ENCODE measurements around the gene INPP5D. TPM values are rescaled to one million over a fixed set of nuclear protein-coding genes. Genes with fewer than 3 reads are reported as not detected.
"Not testable (repeated sequence)": the region's sequence is repeated elsewhere in the genome, so short reads cannot be mapped to it uniquely, and the experiment has no call there.

The INPP5D gene
- total RNA-seq, 1 donor from 2014 or later: 43.4 TPM

DNA sequence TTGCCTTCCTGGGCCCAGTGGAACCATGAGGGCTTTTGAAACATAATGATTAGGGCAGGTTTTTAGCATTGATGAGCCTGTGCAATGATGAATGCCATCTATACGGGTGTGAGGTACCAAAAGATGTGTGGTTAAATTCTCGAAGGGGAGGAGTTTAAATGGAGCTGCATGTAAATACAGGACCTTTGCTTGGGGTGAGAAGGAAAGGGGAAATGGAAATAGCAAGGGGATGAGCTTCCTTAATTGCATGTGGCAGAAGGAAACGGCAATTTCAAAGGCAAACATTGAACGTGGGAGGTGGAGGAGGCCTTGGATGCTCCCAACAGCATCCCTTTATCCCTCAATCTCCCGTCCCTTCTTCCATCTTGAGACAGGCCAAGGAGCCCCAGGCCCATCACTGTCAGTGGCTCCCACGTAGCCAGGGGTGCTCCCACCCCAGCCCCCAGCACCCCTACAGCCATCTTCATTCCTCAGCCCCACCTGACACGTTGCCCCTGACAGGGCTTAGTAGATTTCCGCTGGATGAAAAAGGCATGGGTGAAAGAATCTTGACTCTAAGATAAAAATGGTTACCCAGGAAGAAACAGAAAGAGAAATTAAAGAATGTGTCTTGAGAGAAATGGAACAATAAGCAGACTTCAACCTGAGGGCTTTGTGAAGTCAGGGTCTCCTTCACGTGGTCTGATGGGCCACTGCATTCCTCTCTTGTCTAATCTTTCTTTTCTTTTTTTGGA is 32.5 kb downstream of the INPP5D start:
- DNase-seq (ENCODE audit: low spot score): no peak

DNA sequence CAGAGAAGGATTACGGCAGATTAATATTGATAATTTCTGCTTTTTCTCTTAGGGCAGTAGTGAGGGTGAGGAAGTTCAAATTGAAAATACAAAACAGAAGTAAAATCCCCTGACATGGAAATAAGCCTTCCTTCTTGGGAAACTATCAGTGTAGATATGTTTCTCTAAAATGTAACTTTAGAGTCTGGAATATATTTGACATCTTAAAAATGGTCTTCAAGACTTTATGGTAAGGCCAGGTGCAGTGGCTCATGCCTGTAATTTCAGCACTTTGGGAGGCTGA is 33.0 kb downstream of the INPP5D start:
- no peak for DNase-seq (ENCODE audit: low spot score)

DNA sequence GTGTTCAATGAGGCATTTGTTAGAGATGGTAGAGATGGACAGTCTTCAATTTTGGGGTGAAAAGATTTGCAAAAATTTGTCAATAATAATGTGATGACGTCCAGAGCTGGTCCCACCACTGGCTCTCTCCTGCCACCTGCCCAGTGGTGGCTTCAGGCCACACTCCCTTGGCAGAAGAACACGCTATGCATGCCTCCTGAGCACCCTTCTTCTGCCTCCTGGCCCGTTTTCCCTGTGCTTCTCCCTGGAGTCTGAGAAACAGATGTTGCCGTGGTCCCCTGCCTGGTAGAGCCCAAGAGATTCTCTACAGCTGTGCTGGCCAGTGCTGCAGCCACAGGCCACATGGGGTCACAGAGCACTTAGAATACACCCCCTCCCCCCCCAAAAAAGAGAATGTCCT is 33.6 kb downstream of the INPP5D start:
- no peak for DNase-seq (ENCODE audit: low spot score)

DNA sequence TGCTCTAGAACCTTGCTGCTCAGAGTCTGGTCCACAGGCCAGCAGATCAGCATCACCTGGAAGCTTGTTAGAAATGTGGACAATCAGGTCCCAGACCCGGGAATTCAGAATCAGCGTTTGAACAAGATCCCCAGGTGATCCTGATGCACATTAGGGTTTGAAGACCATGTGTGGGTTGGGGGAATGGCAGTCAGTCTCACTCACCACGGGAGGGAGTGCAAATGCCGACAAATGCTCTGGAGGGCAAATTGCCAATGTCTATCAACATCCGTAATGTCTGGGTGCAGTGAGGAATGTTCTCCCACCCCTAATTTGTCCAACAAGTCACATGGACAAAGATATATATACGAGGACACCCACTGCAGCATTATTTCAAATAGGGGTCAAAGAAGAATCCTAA is 34.5 kb downstream of the INPP5D start:
- DNase-seq (ENCODE audit: low spot score): no peak

DNA sequence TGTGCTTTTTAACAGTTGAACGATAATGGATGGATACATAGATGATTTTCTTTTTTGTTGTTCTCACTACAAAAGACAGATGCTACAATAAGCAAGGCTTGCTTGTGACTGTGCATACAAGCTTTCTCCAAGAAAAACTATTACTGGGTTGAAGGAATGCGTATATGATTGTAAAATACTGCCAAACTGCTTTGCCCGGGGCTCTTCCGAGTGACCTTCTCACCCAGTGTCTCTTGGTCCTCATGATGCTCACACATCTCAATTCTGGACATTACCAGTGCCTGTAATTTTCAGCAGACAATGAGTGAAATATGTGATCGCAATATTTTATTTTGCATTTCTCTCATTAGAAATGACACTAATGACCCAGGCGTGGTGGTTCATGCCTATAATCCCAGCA is 35.9 kb downstream of the INPP5D start:
- DNase-seq (ENCODE audit: low spot score): no peak

DNA sequence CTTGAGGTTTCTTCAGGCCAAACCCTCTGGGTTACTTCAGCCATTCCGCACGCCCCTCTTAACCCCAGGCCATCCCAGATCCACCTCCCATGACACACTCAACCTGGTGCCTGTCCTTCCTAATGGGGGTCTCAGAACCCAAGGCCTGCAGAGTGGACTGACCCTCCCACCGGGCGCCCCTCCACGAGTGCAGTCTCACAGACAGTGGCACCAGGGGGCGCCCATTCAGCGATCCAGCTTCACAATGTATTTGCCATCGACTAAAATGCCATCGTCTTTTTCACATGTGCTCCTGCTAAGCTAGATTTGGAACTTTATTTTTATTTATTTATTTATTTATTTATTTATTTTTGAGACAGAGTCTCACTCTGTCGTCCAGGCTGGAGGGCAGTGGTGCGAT is 38.5 kb downstream of the INPP5D start:
- DNase-seq (ENCODE audit: low spot score): no peak

DNA sequence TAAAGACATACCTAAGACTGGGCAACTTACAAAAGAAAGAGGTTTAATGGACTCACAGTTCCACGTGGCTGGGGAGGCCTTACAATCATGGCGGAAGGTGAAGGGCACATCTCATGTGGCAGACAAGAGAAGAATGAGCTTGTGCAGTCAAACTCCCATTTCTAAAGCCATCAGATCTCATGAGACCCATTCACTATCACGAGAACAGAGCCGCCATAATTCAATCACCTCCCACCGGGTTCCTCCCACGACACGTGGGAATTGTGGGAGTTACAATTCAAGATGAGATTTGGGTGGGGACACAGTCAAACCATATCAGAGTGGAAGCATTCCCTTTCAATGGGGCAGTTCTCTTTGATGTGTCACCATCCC is 39.7 kb downstream of the INPP5D start:
- not testable (repeated sequence) for DNase-seq (ENCODE audit: low spot score)

DNA sequence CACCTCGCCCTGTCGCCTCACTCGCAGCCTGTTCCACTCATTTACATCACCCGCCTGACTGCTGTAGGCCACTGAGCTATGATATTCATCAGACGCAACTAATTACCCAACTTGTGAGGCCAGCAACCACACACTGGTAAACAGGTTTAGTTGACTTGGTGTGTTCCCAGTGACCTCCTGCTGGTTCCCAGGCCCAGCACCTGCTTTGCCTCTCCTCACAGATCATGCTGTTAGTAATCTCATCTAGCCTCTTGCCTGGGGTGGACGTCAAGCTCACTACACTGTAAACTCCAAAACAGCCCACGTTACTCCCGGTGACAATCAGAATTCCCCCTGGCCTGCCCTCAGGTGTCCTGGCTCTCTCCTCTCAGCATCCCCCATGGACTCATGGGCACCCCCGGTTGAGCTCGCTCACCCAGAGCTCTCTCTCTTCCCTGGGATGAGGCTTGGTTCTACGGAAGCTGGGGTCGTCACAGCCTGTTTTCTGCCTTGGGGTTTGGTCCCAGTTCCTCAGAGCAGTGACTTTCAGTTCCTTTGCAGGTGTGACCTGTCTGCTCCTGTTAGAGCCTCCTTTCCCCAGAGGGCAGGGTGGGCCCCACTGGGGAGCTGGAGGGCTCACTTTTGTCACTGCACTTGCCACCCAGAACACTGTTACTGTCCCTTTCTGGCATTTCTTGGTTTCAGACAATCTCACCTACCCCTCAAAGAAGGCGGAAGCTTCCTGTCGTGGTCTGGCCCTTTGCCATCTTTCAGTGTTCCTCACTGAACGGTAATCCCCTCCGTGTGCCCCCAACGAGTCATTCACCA is 40.3 kb downstream of the INPP5D start:
- DNase-seq (ENCODE audit: low spot score): no peak

DNA sequence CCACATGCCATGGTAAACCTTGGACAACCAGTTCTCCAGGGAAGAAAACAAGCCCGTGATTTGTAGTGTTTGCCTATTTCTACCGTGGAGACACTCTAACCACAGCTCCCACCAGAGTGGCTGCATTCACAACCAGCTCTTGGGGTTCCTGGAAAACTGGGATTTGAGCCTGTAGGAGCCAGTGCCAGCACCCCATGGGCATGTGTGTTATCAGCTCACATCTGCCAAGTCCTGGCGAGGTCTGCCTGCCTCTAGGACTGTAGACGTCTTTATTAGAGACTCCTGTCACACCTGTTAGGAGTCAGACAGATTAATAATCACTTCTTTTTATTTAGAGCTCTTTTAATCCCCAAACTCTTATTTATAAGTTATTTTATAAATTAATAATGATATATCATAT is 41.0 kb downstream of the INPP5D start:
- no peak for DNase-seq (ENCODE audit: low spot score)

DNA sequence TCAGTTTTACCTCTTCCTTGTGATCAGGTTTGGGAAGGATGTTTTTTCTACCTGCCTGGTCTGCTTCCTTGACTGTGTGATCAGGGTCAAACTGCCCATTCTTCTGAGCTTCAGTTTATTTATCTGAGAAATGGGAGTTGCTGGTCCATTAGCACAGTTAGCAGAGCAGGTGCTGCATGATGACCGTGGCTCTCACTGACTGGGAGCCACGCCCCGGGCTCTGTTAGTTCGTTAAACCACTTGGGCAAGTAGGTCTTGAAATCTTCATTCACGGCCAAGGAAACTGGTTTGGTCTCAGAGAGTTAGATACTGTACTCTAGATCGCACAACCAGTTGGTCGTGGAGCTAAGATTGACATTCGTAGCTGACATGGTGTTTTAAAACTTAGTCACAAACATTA is 41.7 kb downstream of the INPP5D start:
- no peak for DNase-seq (ENCODE audit: low spot score)

DNA sequence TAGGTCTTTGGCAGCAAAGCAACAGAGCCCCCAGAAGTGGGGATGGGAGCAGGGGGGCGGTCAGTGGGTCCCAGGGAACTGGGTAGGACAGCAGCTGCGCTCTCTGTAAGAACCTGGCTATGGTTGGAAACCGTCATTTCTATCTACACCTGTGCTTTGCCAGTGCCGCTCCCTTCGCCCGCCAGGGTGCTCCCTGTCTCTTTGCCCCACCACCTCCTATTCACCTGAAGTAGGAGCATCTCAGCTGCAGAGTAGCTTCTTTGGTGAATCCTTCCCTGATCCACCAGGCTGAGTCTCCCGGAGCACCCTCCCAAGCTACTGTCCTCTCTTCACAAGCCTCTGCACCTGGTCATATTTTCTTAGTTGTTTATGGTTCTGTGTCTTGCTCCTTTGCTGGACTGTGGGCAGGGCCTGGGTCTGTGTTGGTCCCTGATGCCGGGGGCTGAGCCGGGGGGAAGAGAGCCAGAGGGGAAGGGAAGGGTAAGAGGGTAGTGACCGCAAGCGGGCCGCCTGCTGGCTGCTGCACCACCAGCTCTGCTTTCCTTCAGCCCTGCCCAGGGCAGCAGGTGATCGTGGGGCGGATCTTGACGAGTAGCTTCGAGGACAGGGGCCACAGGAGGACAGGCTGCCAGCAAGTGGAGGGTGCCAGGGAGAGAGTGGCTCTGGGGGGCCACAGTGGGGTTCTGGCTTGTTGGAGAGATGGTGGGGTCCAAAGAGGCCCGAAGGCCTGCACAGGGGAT is 45.2 kb downstream of the INPP5D start:
- DNase-seq (ENCODE audit: low spot score): no peak

DNA sequence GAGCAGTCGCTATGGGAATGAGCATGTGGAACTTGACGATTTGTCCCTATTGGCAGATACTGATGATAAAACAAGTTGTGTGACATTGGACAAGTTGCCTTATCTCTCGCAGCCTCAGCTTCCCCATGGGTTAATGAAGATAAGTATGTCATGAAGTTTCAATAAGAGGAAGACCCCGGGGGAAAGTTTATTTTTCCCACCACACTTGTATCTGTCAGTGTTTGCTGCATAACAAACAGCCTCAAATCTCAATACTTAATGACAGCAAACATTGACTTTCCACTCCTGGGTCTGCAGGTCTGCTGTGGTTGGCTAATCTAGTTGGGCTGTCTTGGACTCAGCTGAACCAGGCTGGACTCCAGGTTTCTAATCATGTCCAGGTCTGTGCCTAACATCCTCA is 45.8 kb downstream of the INPP5D start:
- no peak for DNase-seq (ENCODE audit: low spot score)

DNA sequence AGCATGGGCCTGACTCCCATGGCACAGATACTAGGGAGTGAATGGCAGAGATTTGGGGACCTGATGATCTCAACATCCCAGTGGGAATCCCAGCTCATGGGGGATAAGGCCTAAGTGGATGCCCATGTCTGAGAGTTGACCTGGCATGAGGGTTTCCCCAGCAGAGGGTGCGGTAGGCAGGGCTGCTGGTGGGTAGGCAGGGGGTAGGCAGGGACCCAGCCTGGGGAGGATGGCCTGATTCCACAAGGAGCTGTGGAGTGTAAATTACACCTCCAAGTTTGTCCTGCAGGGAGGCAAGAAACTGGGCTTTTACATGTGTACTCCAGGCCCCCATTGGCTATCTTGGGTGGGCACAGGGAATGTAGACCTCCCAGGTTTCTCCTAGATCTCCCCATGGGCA is 46.9 kb downstream of the INPP5D start:
- no peak for DNase-seq (ENCODE audit: low spot score)

DNA sequence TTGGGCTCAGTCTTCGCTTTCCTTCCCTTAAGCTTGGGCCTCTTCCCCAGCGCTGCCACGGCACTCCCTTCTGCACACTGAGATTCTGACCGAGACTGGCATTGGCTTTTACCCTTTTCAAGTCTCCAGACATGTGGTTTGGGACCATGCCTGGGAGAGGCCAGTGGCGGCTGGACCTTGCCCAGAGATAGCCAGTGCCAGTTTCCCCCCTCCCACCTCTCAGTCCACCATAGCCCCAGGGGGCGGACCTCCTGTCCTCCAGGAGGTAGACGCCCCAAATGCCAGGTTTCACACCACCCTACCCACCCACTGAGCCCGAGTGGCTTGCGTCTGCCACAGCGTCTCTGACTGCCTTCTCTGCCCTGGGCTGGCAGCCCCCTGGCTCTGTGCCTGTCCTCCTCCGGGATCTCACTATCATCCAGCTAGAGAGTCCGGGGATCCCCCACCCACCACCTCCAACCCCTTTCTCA is 47.7 kb downstream of the INPP5D start:
- no peak for DNase-seq (ENCODE audit: low spot score)

DNA sequence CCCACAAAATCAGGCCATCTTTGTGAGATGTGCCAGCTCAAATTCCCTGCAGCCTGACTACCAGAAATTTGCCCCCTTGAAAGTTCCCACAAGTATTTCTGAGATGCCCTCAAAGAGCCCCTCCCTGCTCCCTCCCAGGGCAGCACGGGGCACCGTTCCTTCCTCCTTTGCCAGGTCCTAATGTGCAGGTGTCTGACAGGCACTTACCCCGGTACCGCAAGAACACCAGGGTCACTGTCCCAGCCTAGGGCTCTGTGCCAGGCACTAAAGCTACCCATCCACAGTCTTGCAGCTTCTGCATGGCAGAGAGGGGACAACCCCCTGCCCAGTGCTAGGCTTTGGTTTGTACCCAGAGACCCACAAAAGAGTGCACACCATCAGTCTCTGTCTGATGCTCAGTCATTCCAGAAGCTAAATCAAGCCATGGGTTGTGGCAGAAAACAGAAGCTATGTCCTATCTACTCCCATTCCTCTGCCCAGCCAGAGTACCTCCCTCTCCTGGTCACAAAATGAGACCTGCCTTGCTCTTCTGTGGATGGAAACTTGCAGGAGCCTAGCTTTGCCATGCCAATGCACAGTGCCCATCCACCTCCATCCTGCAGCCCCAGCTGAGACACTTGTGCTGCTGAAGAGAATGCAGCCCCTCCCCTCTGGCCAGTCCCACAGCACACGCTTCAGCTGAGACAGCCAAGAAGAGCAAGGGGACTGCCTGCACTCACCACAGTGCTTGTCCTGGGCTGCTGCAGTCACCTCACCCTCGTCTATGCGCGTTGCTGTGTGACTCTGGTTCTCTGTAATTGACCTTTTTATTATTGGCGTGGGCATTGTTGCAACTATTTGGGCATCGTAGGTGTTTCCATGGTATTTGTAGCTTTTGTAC is 48.7 kb downstream of the INPP5D start:
- DNase-seq (ENCODE audit: low spot score): no peak

DNA sequence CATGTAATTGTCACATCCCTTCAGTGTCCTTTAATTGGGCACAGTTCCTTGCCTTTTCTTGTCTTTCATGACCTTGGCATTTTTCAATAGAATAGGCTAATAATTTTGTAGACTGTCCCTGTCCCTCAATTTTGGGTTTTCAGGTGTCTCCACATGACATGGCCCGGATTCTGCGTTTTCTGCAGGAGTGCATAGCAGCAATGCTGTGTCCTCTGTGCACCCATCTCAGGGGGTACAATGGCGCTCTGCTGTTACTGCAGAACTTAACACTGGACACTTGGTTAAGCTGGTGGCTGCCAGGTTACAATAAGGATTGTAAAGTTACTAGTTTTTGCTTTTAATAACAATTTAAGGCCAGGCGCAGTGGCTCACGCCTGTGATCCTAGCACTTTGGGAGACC is 51.3 kb downstream of the INPP5D start:
- no peak for DNase-seq (ENCODE audit: low spot score)

DNA sequence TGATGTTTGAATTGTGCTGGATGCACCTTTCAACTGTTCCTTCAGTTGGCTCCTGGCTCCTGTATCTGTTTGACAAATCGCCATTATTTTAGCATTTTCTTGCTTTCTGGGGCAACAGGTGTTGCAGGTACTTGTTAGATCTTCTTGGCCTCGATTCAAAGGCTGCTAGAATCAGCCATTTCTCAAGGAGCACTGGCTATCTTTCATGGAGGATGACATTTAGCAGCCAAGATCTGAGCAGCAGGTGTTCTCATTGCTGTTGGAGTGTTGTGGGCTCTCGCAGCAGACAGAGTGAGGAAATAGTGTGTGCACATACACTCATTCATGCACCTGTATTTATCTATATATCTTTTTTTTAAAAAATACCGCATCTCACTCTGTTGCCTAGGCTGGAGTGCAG is 52.2 kb downstream of the INPP5D start:
- DNase-seq (ENCODE audit: low spot score): no peak

DNA sequence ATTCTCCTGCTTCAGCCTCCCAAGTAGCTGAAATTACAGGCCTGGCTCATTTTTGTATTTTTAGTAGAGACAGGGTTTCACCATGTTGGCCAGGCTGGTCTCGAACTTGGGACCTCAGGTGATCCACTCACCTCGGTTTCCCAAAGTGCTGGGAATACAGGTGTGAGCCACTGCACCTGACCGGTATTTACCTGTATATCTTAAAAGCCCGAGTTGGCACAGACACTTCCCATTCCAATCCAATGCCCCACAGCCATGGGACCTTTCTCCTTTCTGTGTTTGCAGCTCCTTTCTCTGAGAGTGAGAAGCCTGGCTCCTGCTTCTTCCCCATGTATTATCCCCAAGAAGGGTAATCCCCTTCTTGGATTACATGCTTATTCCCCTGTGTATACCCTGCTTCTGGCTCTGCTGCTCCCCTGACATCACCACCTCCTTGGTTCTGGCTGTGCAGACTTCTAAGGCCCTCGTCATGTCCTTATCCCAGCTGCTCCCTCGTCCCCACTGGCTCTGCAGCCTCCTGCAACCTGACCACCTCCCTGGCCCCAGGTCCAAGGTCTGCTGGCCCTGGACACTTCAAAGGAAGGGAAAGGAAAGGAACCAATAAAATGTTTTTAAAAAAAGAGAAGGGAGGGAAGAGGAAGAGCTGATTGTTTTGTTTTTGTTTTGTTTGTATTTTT is 52.8 kb downstream of the INPP5D start:
- DNase-seq (ENCODE audit: low spot score): no peak

DNA sequence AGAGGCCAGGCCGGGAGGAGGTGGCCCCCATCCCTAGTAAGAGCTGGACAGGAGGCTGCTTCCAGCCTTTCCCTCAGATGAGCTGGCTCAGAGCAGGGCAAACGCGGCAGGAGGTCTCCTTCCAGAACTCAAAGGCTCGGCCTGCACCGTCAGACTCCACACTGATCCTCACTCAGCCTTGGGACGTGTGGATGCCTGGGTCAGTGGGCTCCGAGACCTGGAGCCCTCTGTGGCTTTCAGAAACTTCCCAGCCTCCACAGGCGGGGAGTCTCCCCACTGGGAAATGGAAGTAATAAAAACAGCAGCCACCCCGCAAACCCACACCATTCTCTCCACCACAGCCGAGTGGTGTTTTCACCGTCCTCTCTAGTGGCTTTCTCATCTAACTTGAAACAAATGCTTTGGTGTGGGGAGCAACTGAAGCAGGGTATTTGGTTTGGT is 54.3 kb downstream of the INPP5D start:
- no peak for DNase-seq (ENCODE audit: low spot score)

DNA sequence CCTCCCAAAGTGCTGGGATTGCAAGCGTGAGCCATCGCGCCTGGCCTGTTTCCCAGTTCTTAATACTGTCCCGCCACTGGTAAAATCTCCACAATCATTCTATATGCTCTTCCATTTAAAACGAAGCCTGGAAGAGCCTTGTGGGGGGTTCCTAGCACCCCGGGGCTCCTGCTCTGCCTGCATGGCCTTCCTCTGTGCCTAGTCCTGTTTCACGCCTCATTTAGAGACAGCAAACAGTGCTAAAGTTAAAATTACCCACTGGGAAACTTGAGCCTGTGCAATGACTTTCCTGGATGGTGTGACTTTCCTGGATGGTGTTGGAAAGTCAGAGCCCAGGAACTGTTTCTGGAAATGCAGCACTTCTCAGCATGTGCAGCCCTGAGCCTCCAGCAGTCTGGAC is 55.0 kb downstream of the INPP5D start:
- no peak for DNase-seq (ENCODE audit: low spot score)

DNA sequence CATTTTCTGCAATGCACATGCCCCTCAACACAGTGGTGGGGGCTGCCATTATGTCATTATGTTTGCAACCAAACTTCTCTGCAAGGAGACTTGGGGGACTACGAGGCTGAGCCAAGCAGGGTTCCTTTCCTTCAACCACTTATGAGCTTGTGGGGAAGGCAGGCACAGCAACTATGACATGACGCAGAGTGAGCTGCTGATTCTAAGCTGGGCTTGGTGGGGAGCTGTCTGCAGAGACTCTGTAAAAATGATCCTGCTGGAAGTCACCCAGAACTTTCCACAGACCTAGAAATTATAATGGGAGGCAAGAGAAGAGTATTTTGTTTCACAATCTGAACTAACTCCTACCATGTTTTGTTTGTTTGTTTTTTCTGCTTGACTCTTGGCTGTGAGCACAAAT is 55.6 kb downstream of the INPP5D start:
- no peak for DNase-seq (ENCODE audit: low spot score)

Measured in ureter (tissue), 1 donor.